ENCODE results near the gene CNOT11.
A peak's percentile ranks its signal among the peaks of the same experiment; 100 is the strongest.

CNOT11 gene

GRCh38 chr2:101282980-101283379, 30.3 kb downstream of the CNOT11 start:
- no peak for DNase-seq

- no peak for DNase-seq
These were observed 34.0 kb downstream of the CNOT11 start for GRCh38 chr2:101286684-101287083.

- no peak for DNase-seq
These were observed 34.6 kb downstream of the CNOT11 start for GRCh38 chr2:101287303-101287702.

GRCh38 chr2:101290711-101291110, 38.0 kb downstream of the CNOT11 start:
- DNase-seq, result no peak

- DNase-seq, result no peak
These were observed 39.3 kb downstream of the CNOT11 start for GRCh38 chr2:101291973-101292372.

GRCh38 chr2:101293544-101293943, 40.9 kb downstream of the CNOT11 start:
- DNase-seq, result no peak

GRCh38 chr2:101294861-101295260, 42.2 kb downstream of the CNOT11 start:
- DNase-seq, result no peak

- DNase-seq, result no peak
These were observed 43.2 kb downstream of the CNOT11 start for GRCh38 chr2:101295895-101296294.

GRCh38 chr2:101296371-101296770, 43.7 kb downstream of the CNOT11 start:
- DNase-seq, result no peak

- DNase-seq, result no peak
These were observed 44.7 kb downstream of the CNOT11 start for GRCh38 chr2:101297383-101297782.

- no peak for DNase-seq
These were observed 46.9 kb downstream of the CNOT11 start for GRCh38 chr2:101299604-101300003.

- no peak for DNase-seq
These were observed 47.5 kb downstream of the CNOT11 start for GRCh38 chr2:101300164-101300563.

- DNase-seq, result no peak
These were observed 48.1 kb downstream of the CNOT11 start for GRCh38 chr2:101300836-101301235.

GRCh38 chr2:101302016-101302415, 49.3 kb downstream of the CNOT11 start:
- no peak for DNase-seq

- no peak for DNase-seq
These were observed 51.0 kb downstream of the CNOT11 start for GRCh38 chr2:101303688-101304087.

GRCh38 chr2:101305035-101305434, 52.3 kb downstream of the CNOT11 start:
- peak; percentile 58 for DNase-seq

GRCh38 chr2:101305492-101306078, 52.9 kb downstream of the CNOT11 start:
- peak; percentile 43 for DNase-seq

GRCh38 chr2:101306410-101306809, 53.7 kb downstream of the CNOT11 start:
- peak; percentile 40 for DNase-seq

GRCh38 chr2:101307503-101307902, 54.8 kb downstream of the CNOT11 start:
- DNase-seq, result peak; percentile 60

- peak; percentile 42 for DNase-seq
These were observed 55.3 kb downstream of the CNOT11 start for GRCh38 chr2:101307950-101308431.

- DNase-seq, result peak; percentile 95
These were observed 55.9 kb downstream of the CNOT11 start, which contains the start of gene RNF149 for GRCh38 chr2:101308432-101309210. Gene RNF149, minus strand, starts transcription at chr2:101308701. Its CDS starts 113 bp downstream, at chr2:101308588.

GRCh38 chr2:101310090-101310833, 57.6 kb downstream of the CNOT11 start:
- no peak for DNase-seq

- DNase-seq, result no peak
These were observed 58.4 kb downstream of the CNOT11 start for GRCh38 chr2:101310834-101311695.
